ENCODE measurements around the gene SORBS1.

DNA sequence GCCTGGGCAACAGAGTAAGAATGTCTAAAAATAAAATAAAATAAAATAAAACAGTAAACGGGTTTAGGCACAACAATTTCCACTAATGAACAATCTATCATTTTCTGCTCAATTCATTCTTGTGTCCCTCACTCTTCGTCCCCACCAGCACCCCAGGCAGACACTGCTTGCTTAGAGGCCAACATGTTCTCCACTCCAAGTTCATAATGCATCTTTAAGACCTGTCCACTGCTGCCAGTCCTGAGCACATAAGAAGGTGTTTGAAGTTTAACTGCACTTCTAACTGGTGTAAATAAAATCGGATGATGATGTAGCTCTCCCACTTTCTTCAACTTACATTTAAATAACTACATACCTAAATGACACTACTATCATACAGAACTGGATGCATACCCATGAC is 283.6 kb downstream of the SORBS1 start:
- TF ChIP-seq, protein P1, sequence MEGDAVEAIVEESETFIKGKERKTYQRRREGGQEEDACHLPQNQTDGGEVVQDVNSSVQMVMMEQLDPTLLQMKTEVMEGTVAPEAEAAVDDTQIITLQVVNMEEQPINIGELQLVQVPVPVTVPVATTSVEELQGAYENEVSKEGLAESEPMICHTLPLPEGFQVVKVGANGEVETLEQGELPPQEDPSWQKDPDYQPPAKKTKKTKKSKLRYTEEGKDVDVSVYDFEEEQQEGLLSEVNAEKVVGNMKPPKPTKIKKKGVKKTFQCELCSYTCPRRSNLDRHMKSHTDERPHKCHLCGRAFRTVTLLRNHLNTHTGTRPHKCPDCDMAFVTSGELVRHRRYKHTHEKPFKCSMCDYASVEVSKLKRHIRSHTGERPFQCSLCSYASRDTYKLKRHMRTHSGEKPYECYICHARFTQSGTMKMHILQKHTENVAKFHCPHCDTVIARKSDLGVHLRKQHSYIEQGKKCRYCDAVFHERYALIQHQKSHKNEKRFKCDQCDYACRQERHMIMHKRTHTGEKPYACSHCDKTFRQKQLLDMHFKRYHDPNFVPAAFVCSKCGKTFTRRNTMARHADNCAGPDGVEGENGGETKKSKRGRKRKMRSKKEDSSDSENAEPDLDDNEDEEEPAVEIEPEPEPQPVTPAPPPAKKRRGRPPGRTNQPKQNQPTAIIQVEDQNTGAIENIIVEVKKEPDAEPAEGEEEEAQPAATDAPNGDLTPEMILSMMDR (IDR thresholded peaks at IDR 0.05) = no peak
- TF ChIP-seq POLR2A (IDR thresholded peaks at IDR 0.05) (no peak), EP300 (IDR thresholded peaks at IDR 0.05) (no peak), POLR2AphosphoS5 (IDR thresholded peaks at IDR 0.05) (no peak)
